ENCODE data around the gene PRLHR. TPM values are rescaled to one million over a fixed set of nuclear protein-coding genes. Genes with fewer than 3 reads are reported as not detected.

PRLHR gene
- not detected in 2 replicates for total RNA-seq

GRCh38 chr10:118595598-118596425 is at the start of gene PRLHR:
TSS of gene PRLHR (minus strand) at chr10:118595648. CDS start at chr10:118595244, 404 bp downstream.

Other genes starting within 250 kb of the PRLHR start
- gene CACUL1, start 159.3 kb upstream of the PRLHR start, total RNA-seq, result 19.9 and 20.8 TPM in 2 replicates